Astrocyte (in vitro differentiated cells and primary cell): ENCODE data around the gene ANTXR2. TPM values are rescaled to one million over a fixed set of nuclear protein-coding genes. Genes with fewer than 3 reads are reported as not detected.

Experiments
- DNase-seq: peaks from one replicate; pipeline ENCODE4 v3.0.0-alpha.2; 2010; ENCODE audit warnings: low read depth
- FAIRE-seq: peaks from 2 replicates; lab custom pipeline; 2011; peaks lifted over from hg19 to GRCh38; lab: Jason Lieb, UNC
- H2AFZ ChIP-seq: 2 replicates; pipeline ENCODE4 v1.6.0; 2012; ENCODE audit warnings: low read depth, low read length, inconsistent platforms
- H3K27ac ChIP-seq: 2 replicates; pipeline ENCODE4 v1.5.1; 2011; ENCODE audit warnings: low read depth, low read length, inconsistent platforms
- H3K27me3 ChIP-seq: 2 replicates; pipeline ENCODE4 v1.6.0; 2011; ENCODE audit warnings: low read length, inconsistent platforms; ENCODE audit not compliant: insufficient read depth
- H3K36me3 ChIP-seq: 2 replicates; pipeline ENCODE4 v1.5.1; 2011; ENCODE audit warnings: low read length, inconsistent platforms; ENCODE audit not compliant: insufficient read depth
- H3K4me1 ChIP-seq: 2 replicates; pipeline ENCODE4 v1.5.1; 2011; ENCODE audit warnings: low read length, inconsistent platforms; ENCODE audit not compliant: insufficient read depth
- H3K4me2 ChIP-seq: 2 replicates; pipeline ENCODE4 v1.6.0; 2012; ENCODE audit warnings: low read length, inconsistent platforms
- H3K4me3 ChIP-seq: 2 replicates; pipeline ENCODE4 v1.5.1; 2011; ENCODE audit warnings: low read depth, mild to moderate bottlenecking, low read length, inconsistent platforms; ENCODE audit not compliant: insufficient read depth
- H3K79me2 ChIP-seq: 2 replicates; pipeline ENCODE4 v1.6.0; 2012; ENCODE audit warnings: mild to moderate bottlenecking, low read length, inconsistent platforms; ENCODE audit not compliant: insufficient read depth
- H3K9ac ChIP-seq: 2 replicates; pipeline ENCODE4 v1.6.0; 2012; ENCODE audit warnings: mild to moderate bottlenecking, low read length, inconsistent platforms
- H3K9me3 ChIP-seq: 2 replicates; pipeline ENCODE4 v1.5.1; 2012; ENCODE audit warnings: low read depth, mild to moderate bottlenecking, low read length, inconsistent platforms; ENCODE audit not compliant: insufficient read depth
- H4K20me1 ChIP-seq: 2 replicates; pipeline ENCODE4 v1.6.0; 2012; ENCODE audit warnings: low read length, inconsistent platforms; ENCODE audit not compliant: insufficient read depth
- H3K27ac Mint-ChIP-seq: one replicate; pipeline ENCODE4 v1.8.0; 2021; ENCODE audit warnings: mild to moderate bottlenecking, mixed read lengths; ENCODE audit not compliant: unreplicated experiment
- H3K27me3 Mint-ChIP-seq: one replicate; pipeline ENCODE4 v1.8.0; 2021; ENCODE audit warnings: low read depth, mixed read lengths; ENCODE audit not compliant: unreplicated experiment
- H3K36me3 Mint-ChIP-seq: one replicate; pipeline ENCODE4 v1.8.0; 2021; ENCODE audit warnings: low read depth, mixed read lengths; ENCODE audit not compliant: unreplicated experiment
- H3K4me1 Mint-ChIP-seq: one replicate; pipeline ENCODE4 v1.8.0; 2021; ENCODE audit warnings: low read depth, mixed read lengths; ENCODE audit not compliant: unreplicated experiment
- H3K4me3 Mint-ChIP-seq: one replicate; pipeline ENCODE4 v1.8.0; 2021; ENCODE audit warnings: mild to moderate bottlenecking, moderate library complexity, mixed read lengths; ENCODE audit not compliant: unreplicated experiment
- H3K9me3 Mint-ChIP-seq: one replicate; pipeline ENCODE4 v1.8.0; 2021; ENCODE audit warnings: mild to moderate bottlenecking, mixed read lengths; ENCODE audit not compliant: unreplicated experiment
- EZH2 ChIP-seq: IDR thresholded peaks from 2 replicates; pipeline ENCODE4 v1.6.1; 2012; ENCODE audit warnings: mild to moderate bottlenecking, low read length, inconsistent platforms; ENCODE audit not compliant: insufficient read depth
- total RNA-seq: library from RNA; stranded (reverse); gene quantifications from 2 replicates; pipeline ENCODE4 v1.2.1, GENCODE V29; 2021
- TF ChIP-seq, protein P1 (sequence below): IDR thresholded peaks from 2 replicates; pipeline ENCODE4 v1.5.1; 2011; ENCODE audit warnings: low read depth, mild to moderate bottlenecking, inconsistent platforms, low read length, moderate library complexity; ENCODE audit not compliant: insufficient read depth

The ANTXR2 gene
- total RNA-seq, 1 donor from 2014 or later, result 34.7 TPM

DNA sequence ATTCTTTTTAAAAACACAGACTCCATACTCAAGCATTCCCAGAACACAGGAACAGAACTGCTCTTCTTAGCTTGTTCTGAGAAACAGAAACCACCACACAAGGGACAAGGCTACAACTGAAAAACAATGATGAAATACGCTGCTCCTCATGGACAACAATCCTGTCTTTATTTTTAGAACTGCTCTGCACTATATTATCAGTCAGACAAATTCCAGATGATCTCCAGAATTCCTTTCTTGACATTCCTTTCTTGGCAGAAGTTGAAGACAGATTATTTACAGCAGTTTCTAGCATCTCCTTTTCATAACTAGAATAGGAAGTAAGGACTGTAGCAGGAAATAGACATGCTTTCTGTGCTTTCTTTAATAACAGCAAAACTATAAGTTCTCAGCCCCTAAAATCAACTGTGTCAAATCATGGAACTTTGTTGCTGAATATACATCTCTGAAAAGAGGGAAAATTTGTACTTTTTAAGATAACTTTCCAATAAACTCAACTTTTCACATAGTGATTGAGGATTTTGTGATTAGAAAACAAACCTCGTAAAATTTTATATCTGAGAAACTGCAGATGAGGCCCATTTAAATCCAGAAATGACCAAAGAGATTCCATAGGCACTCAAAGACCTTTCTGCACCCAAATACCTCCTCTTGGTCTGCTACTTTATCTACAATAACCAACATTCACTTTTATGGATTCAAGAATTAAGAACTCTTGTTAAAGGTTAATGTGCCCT lies 35.9 kb downstream of the ANTXR2 start:
- DNase-seq, result peak; percentile 73
- Mint-ChIP-seq H3K27me3 (no peaks in the 10 kb centered on the region), H3K4me3 (peak overlapping the region; percentile 61), H3K27ac (peak overlapping the region; percentile 98), H3K36me3 (no peaks in the 10 kb centered on the region), H3K4me1 (peaks cover 7% of the 10 kb centered on the region), H3K9me3 (no peaks in the 10 kb centered on the region)
- no peak overlapping the region for H2AFZ ChIP-seq
- H3K79me2 ChIP-seq, result peaks cover 30% of the 10 kb centered on the region
- H3K27me3 ChIP-seq, result no peaks in the 10 kb centered on the region
- TF ChIP-seq EZH2, result no peak
- TF ChIP-seq, protein P1, sequence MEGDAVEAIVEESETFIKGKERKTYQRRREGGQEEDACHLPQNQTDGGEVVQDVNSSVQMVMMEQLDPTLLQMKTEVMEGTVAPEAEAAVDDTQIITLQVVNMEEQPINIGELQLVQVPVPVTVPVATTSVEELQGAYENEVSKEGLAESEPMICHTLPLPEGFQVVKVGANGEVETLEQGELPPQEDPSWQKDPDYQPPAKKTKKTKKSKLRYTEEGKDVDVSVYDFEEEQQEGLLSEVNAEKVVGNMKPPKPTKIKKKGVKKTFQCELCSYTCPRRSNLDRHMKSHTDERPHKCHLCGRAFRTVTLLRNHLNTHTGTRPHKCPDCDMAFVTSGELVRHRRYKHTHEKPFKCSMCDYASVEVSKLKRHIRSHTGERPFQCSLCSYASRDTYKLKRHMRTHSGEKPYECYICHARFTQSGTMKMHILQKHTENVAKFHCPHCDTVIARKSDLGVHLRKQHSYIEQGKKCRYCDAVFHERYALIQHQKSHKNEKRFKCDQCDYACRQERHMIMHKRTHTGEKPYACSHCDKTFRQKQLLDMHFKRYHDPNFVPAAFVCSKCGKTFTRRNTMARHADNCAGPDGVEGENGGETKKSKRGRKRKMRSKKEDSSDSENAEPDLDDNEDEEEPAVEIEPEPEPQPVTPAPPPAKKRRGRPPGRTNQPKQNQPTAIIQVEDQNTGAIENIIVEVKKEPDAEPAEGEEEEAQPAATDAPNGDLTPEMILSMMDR, result no peak
- peak; percentile 99 for FAIRE-seq
- no peaks in the 10 kb centered on the region for H4K20me1 ChIP-seq
- peak overlapping the region; percentile 54 for H3K27ac ChIP-seq
- H3K4me1 ChIP-seq, result peaks cover 10% of the 10 kb centered on the region
- H3K4me3 ChIP-seq, result no peak overlapping the region
- peak overlapping the region; percentile 71 for H3K4me2 ChIP-seq
- no peaks in the 10 kb centered on the region for H3K9me3 ChIP-seq
- H3K9ac ChIP-seq, result peak overlapping the region; percentile 56
- H3K36me3 ChIP-seq, result peaks cover 39% of the 10 kb centered on the region

DNA sequence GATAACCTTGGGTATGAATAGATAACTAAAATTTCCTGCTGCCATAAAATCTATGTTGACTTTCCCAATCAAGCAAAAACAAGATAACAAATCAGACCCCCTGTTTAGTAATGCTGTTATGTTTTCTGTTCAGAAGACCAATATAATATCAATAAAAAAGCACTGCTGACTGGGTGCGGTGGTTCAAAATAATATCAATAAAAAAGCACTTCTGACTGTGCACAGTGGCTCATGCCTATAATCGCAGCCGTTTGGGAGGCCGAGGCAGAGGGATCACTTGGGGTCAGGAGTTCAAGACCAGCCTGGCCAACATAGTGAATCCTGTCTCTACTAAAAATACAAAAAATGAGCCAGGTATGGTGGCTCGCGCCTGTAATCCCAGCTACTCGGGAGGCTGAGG lies 36.7 kb downstream of the ANTXR2 start:
- Histone ChIP-seq H4K20me1 (no peaks in the 10 kb centered on the region), H2AFZ (no peak overlapping the region), H3K27ac (peak overlapping the region; percentile 54), H3K4me3 (no peak overlapping the region), H3K9me3 (no peaks in the 10 kb centered on the region), H3K9ac (no peak overlapping the region), H3K79me2 (peaks cover 30% of the 10 kb centered on the region), H3K4me2 (no peak overlapping the region), H3K4me1 (peaks cover 10% of the 10 kb centered on the region), H3K27me3 (no peaks in the 10 kb centered on the region), H3K36me3 (peaks cover 44% of the 10 kb centered on the region)
- Mint-ChIP-seq H3K27me3 (no peaks in the 10 kb centered on the region), H3K27ac (peak overlapping the region; percentile 2), H3K4me3 (no peak overlapping the region), H3K36me3 (no peaks in the 10 kb centered on the region), H3K4me1 (peaks cover 7% of the 10 kb centered on the region), H3K9me3 (no peaks in the 10 kb centered on the region)
- FAIRE-seq, result no peak
- TF ChIP-seq, protein P1, result no peak
- no peak for TF ChIP-seq EZH2
- DNase-seq, result no peak

DNA sequence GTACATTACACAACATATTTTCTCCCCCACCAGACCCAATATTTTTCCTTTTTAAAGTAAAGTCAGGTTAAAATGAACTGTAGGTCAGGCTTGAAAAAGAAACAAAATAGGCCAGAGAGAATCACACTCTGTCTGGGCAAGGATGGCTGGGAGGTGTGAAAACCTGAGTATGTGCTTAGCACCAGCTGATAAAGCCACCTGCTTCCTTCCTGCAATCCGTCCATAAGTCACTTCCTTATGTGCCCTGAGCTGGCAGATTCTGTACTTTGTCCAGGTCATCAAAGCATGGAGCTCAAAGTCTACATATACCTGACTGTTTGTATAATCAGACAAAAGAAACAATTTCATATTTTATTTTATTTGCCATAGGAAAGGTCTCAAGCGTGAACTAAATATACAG lies 37.7 kb downstream of the ANTXR2 start:
- peaks cover 29% of the 10 kb centered on the region for H3K79me2 ChIP-seq
- Mint-ChIP-seq H3K27me3 (no peaks in the 10 kb centered on the region), H3K4me1 (peaks cover 7% of the 10 kb centered on the region), H3K9me3 (no peaks in the 10 kb centered on the region), H3K36me3 (no peaks in the 10 kb centered on the region), H3K4me3 (no peak overlapping the region), H3K27ac (no peak overlapping the region)
- H3K36me3 ChIP-seq, result peaks cover 47% of the 10 kb centered on the region
- H4K20me1 ChIP-seq, result no peaks in the 10 kb centered on the region
- peaks cover 10% of the 10 kb centered on the region for H3K4me1 ChIP-seq
- DNase-seq (no peak), FAIRE-seq (no peak)
- no peak overlapping the region for H3K4me2 ChIP-seq
- H2AFZ ChIP-seq, result no peak overlapping the region
- TF ChIP-seq, protein P1, result no peak
- no peak for TF ChIP-seq EZH2
- no peaks in the 10 kb centered on the region for H3K9me3 ChIP-seq
- no peaks in the 10 kb centered on the region for H3K27me3 ChIP-seq
- no peak overlapping the region for H3K27ac ChIP-seq
- H3K9ac ChIP-seq, result no peak overlapping the region
- no peak overlapping the region for H3K4me3 ChIP-seq
